ENCODE measurements around the gene TMEM135.

DNA sequence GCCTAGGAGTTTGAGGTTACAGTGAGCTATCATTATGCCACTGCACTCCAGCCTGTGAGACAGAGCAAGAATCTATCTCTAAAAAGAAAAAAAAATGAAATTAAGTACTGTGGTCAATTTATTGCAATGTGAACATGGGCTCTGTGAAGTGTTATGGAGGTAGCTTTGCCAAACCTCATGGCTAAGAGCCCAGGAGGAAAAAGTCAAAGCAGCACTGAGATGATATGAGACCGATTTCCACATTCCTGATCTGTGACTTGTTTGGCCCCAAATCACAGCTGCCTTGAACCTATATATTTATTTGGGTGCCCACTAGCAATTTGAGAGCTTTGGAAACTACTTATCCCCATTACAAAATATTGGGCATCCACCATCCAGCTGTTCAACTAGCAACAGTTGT, 29.8 kb upstream of the TMEM135 start:
- TF ChIP-seq CTCF (conservative IDR thresholded peaks at IDR 0.05; ENCODE audit: low read depth, low read length) (no peak), EZH2 (IDR thresholded peaks at IDR 0.05; ENCODE audit: borderline replicate concordance, low read depth, low read length, poor library complexity, severe bottlenecking) (no peak)
